Breast epithelium (tissue), 3 donors: ENCODE results near the gene MUS81.

Experiments
- CTCF ChIP-seq, 3 donors: fragments of 450-650 bp; IDR thresholded peaks; one replicate each; pipeline ENCODE4 v1.5.1; 2016 to 2017; ENCODE audit warnings: antibody characterized with exemption in 3 of 3, mild to moderate bottlenecking in 3 of 3, moderate library complexity in 3 of 3
- POLR2A ChIP-seq: fragments of 450-650 bp; IDR thresholded peaks from one replicate; pipeline ENCODE4 v1.6.1; 2016; ENCODE audit warnings: antibody characterized with exemption, mild to moderate bottlenecking, moderate library complexity

- no peak for TF ChIP-seq CTCF (IDR thresholded peaks at IDR 0.05)
- TF ChIP-seq POLR2A, result no peak
These were observed 40.6 kb downstream of the MUS81 start for GRCh38 chr11:65900899-65901180.
